ENCODE data around the gene LRRC38. TPM values are rescaled to one million over a fixed set of nuclear protein-coding genes. Genes with fewer than 3 reads are reported as not detected.
"Not testable (repeated sequence)": the region's sequence is repeated elsewhere in the genome, so short reads cannot be mapped to it uniquely, and the experiment has no call there.

Gene LRRC38
- total RNA-seq, 4 donors from 2014 or later: 0.39 to 1.7 (median 0.87) TPM; not detected in 1

GRCh38 chr1:13435458-13435857 lies 78.3 kb downstream of the LRRC38 start:
- DNase-seq (ENCODE audit: low spot score in 2 of 2): no peak

GRCh38 chr1:13433694-13434358 lies 80.0 kb downstream of the LRRC38 start:
- not testable (repeated sequence) for H3K36me3 ChIP-seq
- 91 to 93% methylated on average over 19 to 27 of the region's 32 CpGs for WGBS, 2 donors

More at GRCh38 chr1:13435458-13435857, 78.3 kb downstream of the LRRC38 start:
- Histone ChIP-seq H3K9me3 (no peaks in the 10 kb centered on the region), H3K4me1 (no peaks in the 10 kb centered on the region), H3K36me3 (no peaks in the 10 kb centered on the region), H3K4me3 (no peak overlapping the region), H3K27me3 (no peaks in the 10 kb centered on the region), H3K27ac (no peak overlapping the region)
- 79 to 84% methylated on average over 3 of the region's 3 CpGs for WGBS, 2 donors
- no peak for TF ChIP-seq CTCF (IDR thresholded peaks at IDR 0.05)
- no peak for TF ChIP-seq EP300 (IDR thresholded peaks at IDR 0.05)
- TF ChIP-seq POLR2A (IDR thresholded peaks at IDR 0.05): no peak

DNA sequence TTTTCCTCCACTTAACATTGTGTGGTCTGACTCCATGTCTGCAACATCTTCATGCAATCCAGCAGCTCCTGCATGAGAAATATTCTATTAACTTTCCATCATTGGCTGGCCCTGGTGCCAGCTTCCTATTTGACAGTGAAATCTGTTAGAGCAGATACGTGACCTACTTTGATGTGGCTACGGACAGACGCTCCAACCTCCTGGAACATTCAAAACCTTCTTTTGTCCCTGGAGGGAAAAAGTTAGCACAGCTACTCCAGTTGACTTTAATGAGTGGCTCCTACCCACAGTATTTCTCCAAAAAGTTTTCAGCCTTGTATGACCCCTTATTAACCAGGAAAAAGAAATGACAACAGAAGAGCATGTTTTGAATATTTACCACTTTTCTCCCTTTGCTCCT lies 81.6 kb downstream of the LRRC38 start:
- no peaks in the 10 kb centered on the region for H3K4me1 ChIP-seq
- H3K27me3 ChIP-seq: no peaks in the 10 kb centered on the region
- WGBS, 2 donors: 69 to 83% methylated on average over 3 of the region's 3 CpGs
- no peaks in the 10 kb centered on the region for H3K36me3 ChIP-seq
- H3K4me3 ChIP-seq: no peak overlapping the region
- TF ChIP-seq CTCF (IDR thresholded peaks at IDR 0.05) (no peak), EP300 (IDR thresholded peaks at IDR 0.05) (no peak), POLR2A (IDR thresholded peaks at IDR 0.05) (no peak)
- no peak overlapping the region for H3K27ac ChIP-seq
- no peaks in the 10 kb centered on the region for H3K9me3 ChIP-seq
- no peak for DNase-seq (ENCODE audit: low spot score in 2 of 2)

More at GRCh38 chr1:13433694-13434358, 80.0 kb downstream of the LRRC38 start:
- not testable (repeated sequence) for H3K27ac ChIP-seq; H3K27me3 ChIP-seq; H3K4me1 ChIP-seq; H3K9me3 ChIP-seq; DNase-seq (ENCODE audit: low spot score in 2 of 2); H3K4me3 ChIP-seq

DNA sequence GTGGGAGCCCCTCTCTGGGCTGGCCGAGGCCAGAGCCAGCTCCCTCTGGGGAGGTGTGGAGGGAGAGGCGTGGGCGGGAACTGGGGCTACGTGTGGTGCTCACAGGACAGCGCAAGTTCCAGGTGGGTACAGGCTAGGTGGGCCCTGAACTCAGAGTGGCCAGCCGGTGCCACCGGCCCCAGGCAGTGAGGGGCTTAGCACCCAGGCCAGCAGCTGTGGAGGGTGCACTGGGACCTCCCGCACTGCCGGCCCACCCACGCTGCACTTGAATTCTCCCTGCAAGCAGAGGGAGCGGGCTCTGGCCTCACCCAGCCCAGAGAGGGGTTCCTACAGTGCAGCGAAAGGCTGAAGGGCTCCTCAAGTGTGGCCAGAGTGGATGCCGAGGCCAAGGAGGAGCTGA lies 83.3 kb downstream of the LRRC38 start:
- no peak for TF ChIP-seq CTCF (IDR thresholded peaks at IDR 0.05)
- TF ChIP-seq EP300 (IDR thresholded peaks at IDR 0.05): no peak
- no peak for TF ChIP-seq POLR2A (IDR thresholded peaks at IDR 0.05)
- Histone ChIP-seq H3K36me3 (no peaks in the 10 kb centered on the region), H3K4me3 (no peak overlapping the region), H3K27ac (no peak overlapping the region), H3K9me3 (no peaks in the 10 kb centered on the region), H3K27me3 (no peaks in the 10 kb centered on the region), H3K4me1 (no peaks in the 10 kb centered on the region)
- 90% methylated on average over 3 to 6 of the region's 13 CpGs for WGBS, 2 donors
- DNase-seq (ENCODE audit: low spot score in 2 of 2): no peak

Other genes with a start within 250 kb of the LRRC38 start
- gene PRAMEF8, start 228.9 kb downstream of the LRRC38 start, total RNA-seq: not detected
- gene PRAMEF33, start 210.5 kb downstream of the LRRC38 start, total RNA-seq: not detected
- gene PRAMEF15, start 198.4 kb downstream of the LRRC38 start, total RNA-seq: not detected
- not detected for gene PRAMEF14, start 166.9 kb downstream of the LRRC38 start, total RNA-seq
- gene PRAMEF19, start 142.1 kb downstream of the LRRC38 start, total RNA-seq: not detected
- gene PRAMEF17, start 124.4 kb downstream of the LRRC38 start, total RNA-seq: not detected
- not detected for gene PRAMEF20, start 103.6 kb downstream of the LRRC38 start, total RNA-seq
- gene PDPN, start 69.8 kb upstream of the LRRC38 start, total RNA-seq: 10 to 100 TPM; 16.2 to 25.7 (median 21.2) TPM
- 10 to 100 TPM; 26.4 to 48.8 (median 46.5) TPM for gene PRDM2, start 186.2 kb upstream of the LRRC38 start, total RNA-seq